Liver (tissue), 9 donors: Measurements from ENCODE around the gene NOPCHAP1. TPM values are rescaled to one million over a fixed set of nuclear protein-coding genes. Genes with fewer than 3 reads are reported as not detected.
"Not testable (repeated sequence)": the region's sequence is repeated elsewhere in the genome, so short reads cannot be mapped to it uniquely, and the experiment has no call there.

Source experiments
- DNase-seq: peaks from one replicate; pipeline ENCODE4 v3.0.0-alpha.2; 2017; ENCODE audit warnings: low spot score
- H3K27ac ChIP-seq, 2 donors: one replicate each; pipeline ENCODE4 v1.7.0; 2013; ENCODE audit warnings: inconsistent platforms in 2 of 2, low read length in 2 of 2, control low read depth in 1 of 2, low read depth in 1 of 2, mild to moderate bottlenecking in 1 of 2
- H3K27me3 ChIP-seq, 4 donors: one replicate each; pipeline versions ENCODE4 v1.6.1 to v1.7.0; 2013; ENCODE audit warnings: low read length in 3 of 4, inconsistent platforms in 1 of 4, mild to moderate bottlenecking in 1 of 4, moderate library complexity in 1 of 4; ENCODE audit not compliant: control insufficient read depth in 4 of 4, insufficient read depth in 4 of 4
- H3K36me3 ChIP-seq, 4 donors: one replicate each; pipeline versions ENCODE4 v1.6.1 to v1.7.0; 2013; ENCODE audit warnings: low read length in 3 of 4, mild to moderate bottlenecking in 3 of 4, low read depth in 1 of 4, moderate library complexity in 1 of 4; ENCODE audit not compliant: control insufficient read depth in 4 of 4, insufficient read depth in 3 of 4
- H3K4me1 ChIP-seq, 4 donors: one replicate each; pipeline versions ENCODE4 v1.6.1 to v1.7.0; 2013; ENCODE audit warnings: low read length in 3 of 4, mild to moderate bottlenecking in 3 of 4, moderate library complexity in 1 of 4; ENCODE audit not compliant: control insufficient read depth in 4 of 4, insufficient read depth in 4 of 4
- H3K4me3 ChIP-seq, 3 donors: one replicate each; pipeline versions ENCODE4 v1.6.1 to v1.7.0; 2013; ENCODE audit warnings: low read length in 3 of 3, control low read depth in 1 of 3, low read depth in 1 of 3, mild to moderate bottlenecking in 1 of 3
- H3K9ac ChIP-seq, 2 donors: one replicate each; pipeline ENCODE4 v1.7.0; 2013; ENCODE audit warnings: low read length in 2 of 2, mild to moderate bottlenecking in 2 of 2, moderate library complexity in 2 of 2, control low read depth in 1 of 2, low read depth in 1 of 2
- H3K9me3 ChIP-seq, 4 donors: one replicate each; pipeline versions ENCODE4 v1.6.1 to v1.7.0; 2013; ENCODE audit warnings: low read length in 3 of 4; ENCODE audit not compliant: control insufficient read depth in 4 of 4
- ATF3 ChIP-seq: IDR thresholded peaks from 2 replicates; pipeline ENCODE4 v1.6.1; 2016; ENCODE audit warnings: antibody characterized with exemption
- EGR1 ChIP-seq, 2 donors: IDR thresholded peaks; 2 replicates each; pipeline ENCODE4 v1.6.1; 2016 to 2018; ENCODE audit warnings: antibody characterized with exemption in 2 of 2, low read depth in 2 of 2
- FOXA2 ChIP-seq: IDR thresholded peaks from 2 replicates; pipeline ENCODE4 v1.6.1; 2016; ENCODE audit warnings: antibody characterized with exemption
- HNF4A ChIP-seq, 2 donors: conservative IDR thresholded peaks; 2 replicates each; pipeline ENCODE4 v1.6.1; 2016; ENCODE audit warnings: antibody characterized with exemption in 2 of 2, mild to moderate bottlenecking in 2 of 2
- HNF4G ChIP-seq: IDR thresholded peaks from 2 replicates; pipeline ENCODE4 v1.6.1; 2016; ENCODE audit warnings: antibody characterized with exemption
- MAX ChIP-seq: IDR thresholded peaks from 2 replicates; pipeline ENCODE4 v1.6.1; 2016; ENCODE audit warnings: antibody characterized with exemption
- RAD21 ChIP-seq, 2 donors: IDR thresholded peaks; 2 replicates each; pipeline ENCODE4 v1.6.1; 2016; ENCODE audit warnings: antibody characterized with exemption in 2 of 2, mild to moderate bottlenecking in 2 of 2
- RXRA ChIP-seq, 2 donors: IDR thresholded peaks; 2 replicates each; pipeline ENCODE4 v1.6.1; 2017 to 2018; ENCODE audit warnings: antibody characterized with exemption in 2 of 2, mild to moderate bottlenecking in 1 of 2
- SP1 ChIP-seq: IDR thresholded peaks from 2 replicates; pipeline ENCODE4 v1.6.1; 2018; ENCODE audit warnings: antibody characterized with exemption, mild to moderate bottlenecking
- YY1 ChIP-seq: IDR thresholded peaks from 2 replicates; pipeline ENCODE4 v1.6.1; 2016; ENCODE audit warnings: antibody characterized with exemption, mild to moderate bottlenecking
- WGBS: extraction: QIAGEN DNeasy Blood & Tissue Kit; methylation state at CpG from one replicate; pipeline ENCODE4 v1.1.7; 2013; 5-methylcytosine and 5-hydroxymethylcytosine counted together
- polyA plus RNA-seq, 2 donors: library from polyadenylated mRNA; stranded (reverse) in 1 of 2; unstranded in 1 of 2; fragments of 200-250 nt in 1 of 2; fragments of >200 nt in 1 of 2; fragmentation: Nextera tagmentation in 1 of 2; extraction: Ambion mirVana in 1 of 2; gene quantifications; one replicate each; pipeline versions ENCODE4 v1.2.1 to v1.2.3, GENCODE V29; 2013 to 2015
- total RNA-seq, 2 donors: library from RNA; depleted of rRNA; stranded (reverse); fragments of >200 nt; gene quantifications; one replicate each; pipeline ENCODE4 v1.2.3, GENCODE V29; 2014
- TF ChIP-seq, protein P1 (sequence below): IDR thresholded peaks from 2 replicates; pipeline ENCODE4 v1.6.1; 2016; ENCODE audit warnings: antibody characterized with exemption
- donor health status: healthy.
- donor health status: healthy.
- donor health status: healthy.
- donor health status: healthy.
- donor health status: healthy.

NOPCHAP1 gene
- total and polyA plus RNA-seq, 4 donors, result 2.1 to 18.6 (median 3.5) TPM

GRCh38 chr12:104948716-104949115 lies 37.4 kb upstream of the NOPCHAP1 start:
- H3K4me1 ChIP-seq, result peaks cover 17 to 35% (median 29%) of the 10 kb centered on the region in 4 donors
- not testable (repeated sequence) for DNase-seq, H3K4me3 ChIP-seq, H3K27me3 ChIP-seq, H3K36me3 ChIP-seq, H3K9me3 ChIP-seq, H3K9ac ChIP-seq
- TF ChIP-seq SP1 (peak; percentile 16), RXRA (IDR thresholded peaks at IDR 0.05) (peak; percentile 29 to 65), HNF4A (conservative IDR thresholded peaks at IDR 0.05) (peak; percentile 37 to 57), RAD21 (IDR thresholded peaks at IDR 0.05) (peak in 1 of 2 donors; percentile 15), ATF3 (peak; percentile 11)
- peak overlapping the region in 1 of 2 donors; percentile 29 for H3K27ac ChIP-seq
- 33% methylated on average over 4 of the region's 4 CpGs for WGBS

DNA sequence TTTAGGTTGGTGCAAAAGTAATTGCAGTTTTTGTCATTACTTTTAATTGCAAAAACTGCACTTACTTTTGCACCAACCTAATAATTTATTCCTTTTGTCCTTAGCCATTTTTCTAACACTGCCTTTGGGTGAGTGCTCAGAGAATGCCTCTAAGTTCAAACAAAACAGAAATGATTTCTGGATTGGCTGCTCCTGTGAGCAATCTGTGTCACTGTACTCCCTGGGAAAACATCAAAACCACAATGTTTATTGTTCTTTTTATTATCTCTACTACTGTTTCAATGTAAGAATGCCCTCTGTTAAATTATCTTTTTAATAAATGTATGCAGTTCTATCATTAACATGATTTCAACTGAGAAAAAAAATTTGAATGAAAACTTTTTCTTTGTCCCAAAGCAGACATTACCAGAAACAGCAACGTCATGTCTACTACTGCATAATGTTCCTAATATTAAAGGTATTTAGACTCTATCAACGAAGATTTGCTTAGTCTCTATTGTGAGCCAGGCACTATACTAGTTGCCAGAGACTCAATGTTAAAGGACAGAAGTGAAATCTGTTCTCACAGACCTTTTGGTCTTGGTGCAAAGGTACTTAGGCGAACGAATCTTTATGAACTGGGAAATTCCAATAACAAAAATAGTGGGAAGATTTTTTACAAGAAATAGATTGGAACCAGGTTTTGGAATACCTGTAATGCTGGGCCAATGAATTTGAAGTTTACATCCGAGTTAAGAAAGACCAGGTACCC lies 34.2 kb upstream of the NOPCHAP1 start:
- 42% methylated on average over 5 of the region's 5 CpGs for WGBS
- Histone ChIP-seq H3K4me1 (peaks cover 11 to 54% (median 36%) of the 10 kb centered on the region in 4 donors), H3K9ac (no peak overlapping the region), H3K36me3 (no peaks in the 10 kb centered on the region), H3K4me3 (no peak overlapping the region), H3K9me3 (no peaks in the 10 kb centered on the region), H3K27ac (peak overlapping the region; percentile 9 to 48), H3K27me3 (no peaks in the 10 kb centered on the region)
- TF ChIP-seq, protein P1, sequence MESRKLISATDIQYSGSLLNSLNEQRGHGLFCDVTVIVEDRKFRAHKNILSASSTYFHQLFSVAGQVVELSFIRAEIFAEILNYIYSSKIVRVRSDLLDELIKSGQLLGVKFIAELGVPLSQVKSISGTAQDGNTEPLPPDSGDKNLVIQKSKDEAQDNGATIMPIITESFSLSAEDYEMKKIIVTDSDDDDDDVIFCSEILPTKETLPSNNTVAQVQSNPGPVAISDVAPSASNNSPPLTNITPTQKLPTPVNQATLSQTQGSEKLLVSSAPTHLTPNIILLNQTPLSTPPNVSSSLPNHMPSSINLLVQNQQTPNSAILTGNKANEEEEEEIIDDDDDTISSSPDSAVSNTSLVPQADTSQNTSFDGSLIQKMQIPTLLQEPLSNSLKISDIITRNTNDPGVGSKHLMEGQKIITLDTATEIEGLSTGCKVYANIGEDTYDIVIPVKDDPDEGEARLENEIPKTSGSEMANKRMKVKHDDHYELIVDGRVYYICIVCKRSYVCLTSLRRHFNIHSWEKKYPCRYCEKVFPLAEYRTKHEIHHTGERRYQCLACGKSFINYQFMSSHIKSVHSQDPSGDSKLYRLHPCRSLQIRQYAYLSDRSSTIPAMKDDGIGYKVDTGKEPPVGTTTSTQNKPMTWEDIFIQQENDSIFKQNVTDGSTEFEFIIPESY, result no peak
- TF ChIP-seq HNF4A (conservative IDR thresholded peaks at IDR 0.05), result peak; percentile 77 to 87
- TF ChIP-seq SP1, result peak; percentile 10
- TF ChIP-seq MAX, result no peak
- no peak for DNase-seq

DNA sequence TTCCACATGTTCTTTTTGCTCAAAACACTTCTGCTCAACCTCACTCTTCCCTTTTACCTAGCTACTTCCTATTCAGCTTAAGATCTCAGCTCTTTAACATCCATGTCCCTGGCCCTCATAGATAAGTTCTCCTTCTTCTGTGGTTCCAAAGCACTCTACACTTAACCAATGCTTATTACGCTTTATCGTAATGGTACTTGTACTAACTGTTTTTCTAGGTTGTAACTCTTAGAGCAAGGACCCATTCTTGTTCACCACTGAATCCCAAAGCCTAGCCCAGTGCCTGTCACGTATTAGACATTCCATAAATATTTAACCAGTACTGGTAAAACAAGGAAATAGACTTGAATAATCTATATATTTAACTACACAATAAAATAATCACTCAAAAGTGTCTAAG lies 33.3 kb upstream of the NOPCHAP1 start:
- H3K27me3 ChIP-seq, result no peaks in the 10 kb centered on the region
- peak overlapping the region; percentile 9 to 48 for H3K27ac ChIP-seq
- no peaks in the 10 kb centered on the region for H3K9me3 ChIP-seq
- no peak overlapping the region for H3K4me3 ChIP-seq
- no peak for DNase-seq
- peak overlapping the region in 1 of 2 donors; percentile 16 for H3K9ac ChIP-seq
- 73% methylated on average over 3 of the region's 3 CpGs for WGBS
- no peaks in the 10 kb centered on the region for H3K36me3 ChIP-seq
- TF ChIP-seq ATF3 (no peak), MAX (no peak), SP1 (no peak), FOXA2 (no peak), EGR1 (IDR thresholded peaks at IDR 0.05; ENCODE audit: low read depth in 2 of 2) (no peak), HNF4A (conservative IDR thresholded peaks at IDR 0.05) (no peak), HNF4G (no peak), YY1 (no peak)
- peaks cover 11 to 61% (median 37%) of the 10 kb centered on the region in 4 donors for H3K4me1 ChIP-seq
